Astrocyte of the spinal cord (primary cell): Measurements from ENCODE around the gene LRRC27.

Experiments
- DNase-seq: peaks from one replicate; pipeline ENCODE4 v3.0.0; 2011; ENCODE audit warnings: low read depth, low spot score
- H3K4me3 ChIP-seq: 2 replicates; pipeline ENCODE4 v1.5.1; 2011; ENCODE audit warnings: low read depth, mild to moderate bottlenecking, low read length, moderate library complexity
- in situ Hi-C: cut with HindIII; loops from 2 replicates; pipeline ENCODE4 v1.10.0; 2017; ENCODE audit warnings: low sequenced_read_pairs
- TF ChIP-seq, protein P1 (sequence below): IDR thresholded peaks from 2 replicates; pipeline ENCODE4 v1.5.1; 2012; ENCODE audit warnings: low read depth, mild to moderate bottlenecking, low read length, inconsistent platforms

The LRRC27 gene

GRCh38 chr10:132302421-132303310 lies 29.3 kb upstream of the LRRC27 start:
- in situ Hi-C loops: no loop called here
- no peak for DNase-seq
- TF ChIP-seq, protein P1, sequence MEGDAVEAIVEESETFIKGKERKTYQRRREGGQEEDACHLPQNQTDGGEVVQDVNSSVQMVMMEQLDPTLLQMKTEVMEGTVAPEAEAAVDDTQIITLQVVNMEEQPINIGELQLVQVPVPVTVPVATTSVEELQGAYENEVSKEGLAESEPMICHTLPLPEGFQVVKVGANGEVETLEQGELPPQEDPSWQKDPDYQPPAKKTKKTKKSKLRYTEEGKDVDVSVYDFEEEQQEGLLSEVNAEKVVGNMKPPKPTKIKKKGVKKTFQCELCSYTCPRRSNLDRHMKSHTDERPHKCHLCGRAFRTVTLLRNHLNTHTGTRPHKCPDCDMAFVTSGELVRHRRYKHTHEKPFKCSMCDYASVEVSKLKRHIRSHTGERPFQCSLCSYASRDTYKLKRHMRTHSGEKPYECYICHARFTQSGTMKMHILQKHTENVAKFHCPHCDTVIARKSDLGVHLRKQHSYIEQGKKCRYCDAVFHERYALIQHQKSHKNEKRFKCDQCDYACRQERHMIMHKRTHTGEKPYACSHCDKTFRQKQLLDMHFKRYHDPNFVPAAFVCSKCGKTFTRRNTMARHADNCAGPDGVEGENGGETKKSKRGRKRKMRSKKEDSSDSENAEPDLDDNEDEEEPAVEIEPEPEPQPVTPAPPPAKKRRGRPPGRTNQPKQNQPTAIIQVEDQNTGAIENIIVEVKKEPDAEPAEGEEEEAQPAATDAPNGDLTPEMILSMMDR: no peak
- no peak overlapping the region for H3K4me3 ChIP-seq

DNA sequence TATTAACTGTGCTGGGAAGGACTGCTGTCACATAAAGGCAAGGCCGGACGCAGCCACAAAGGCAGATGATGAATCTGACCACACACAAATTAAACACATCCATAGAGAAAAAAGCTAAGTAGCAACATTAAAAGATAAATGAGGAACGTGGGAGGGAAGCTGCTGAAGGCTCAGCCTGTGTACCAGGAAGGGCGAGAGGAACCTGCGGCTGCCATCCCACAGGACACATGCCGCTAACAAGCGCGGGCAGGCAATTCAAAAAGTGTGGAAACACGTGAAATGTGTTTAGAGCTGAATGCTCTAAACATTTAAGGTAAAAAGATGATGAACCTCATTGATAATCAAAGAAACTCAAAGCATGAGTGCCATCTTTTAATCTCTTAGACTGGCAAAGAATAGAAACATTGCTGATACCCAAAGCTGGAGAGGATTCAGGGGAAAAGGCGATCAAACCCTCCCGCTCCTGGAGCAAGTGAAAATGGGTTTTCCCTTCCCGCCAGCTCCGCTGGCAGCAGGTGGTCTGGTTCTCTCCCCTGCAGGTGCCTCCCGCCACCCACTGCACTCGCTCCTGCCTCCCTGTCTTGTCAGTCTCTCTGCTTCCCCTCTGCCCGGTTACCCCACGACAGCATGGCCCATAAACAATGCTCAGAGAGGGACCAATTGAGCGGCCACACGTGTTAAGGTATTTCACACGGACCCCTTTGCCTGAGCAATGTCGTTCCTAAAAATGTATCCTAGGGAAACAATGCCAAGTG lies 28.5 kb upstream of the LRRC27 start:
- in situ Hi-C loops: no loop called here
- no peak overlapping the region for H3K4me3 ChIP-seq
- TF ChIP-seq, protein P1: no peak
- no peak for DNase-seq

- no peak for DNase-seq
- TF ChIP-seq, protein P1: no peak
- in situ Hi-C loops: no loop called here
- H3K4me3 ChIP-seq: no peak overlapping the region
These were observed 27.1 kb upstream of the LRRC27 start for GRCh38 chr10:132304756-132305509.

DNA sequence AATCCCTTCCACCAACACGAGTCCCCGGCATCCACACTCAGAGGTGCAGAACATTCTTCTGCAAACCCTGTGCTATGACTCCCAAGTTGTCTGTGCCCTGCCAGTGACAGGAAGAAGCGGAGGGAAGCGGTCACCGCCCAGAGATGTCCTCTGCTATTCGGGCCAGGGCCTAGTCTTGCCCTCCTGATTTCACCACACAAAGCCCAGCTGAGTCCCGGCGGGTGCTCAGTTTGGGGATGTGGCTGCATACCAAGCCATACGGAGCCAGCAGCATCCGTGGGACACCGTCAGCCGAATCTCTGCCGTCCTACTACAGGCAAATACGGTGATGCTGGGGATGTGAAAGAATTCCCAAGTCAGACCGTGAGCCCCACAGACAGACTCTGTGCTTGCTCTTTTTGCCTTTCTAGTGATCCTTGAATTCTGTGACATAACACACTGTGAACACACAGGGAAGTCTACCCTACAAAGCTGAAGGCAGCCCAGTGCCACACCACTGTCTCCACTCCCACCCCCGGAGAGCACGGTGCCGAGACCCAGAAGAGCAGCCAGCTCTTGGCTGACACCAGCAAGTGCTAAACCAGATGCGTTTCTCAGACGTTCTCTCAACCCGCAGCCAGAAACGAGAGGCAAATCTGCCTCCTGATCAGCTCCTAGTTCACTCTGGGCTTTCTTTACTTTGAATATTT lies 26.2 kb upstream of the LRRC27 start:
- in situ Hi-C loops: no loop called here
- TF ChIP-seq, protein P1: no peak
- DNase-seq: no peak
- no peak overlapping the region for H3K4me3 ChIP-seq

DNA sequence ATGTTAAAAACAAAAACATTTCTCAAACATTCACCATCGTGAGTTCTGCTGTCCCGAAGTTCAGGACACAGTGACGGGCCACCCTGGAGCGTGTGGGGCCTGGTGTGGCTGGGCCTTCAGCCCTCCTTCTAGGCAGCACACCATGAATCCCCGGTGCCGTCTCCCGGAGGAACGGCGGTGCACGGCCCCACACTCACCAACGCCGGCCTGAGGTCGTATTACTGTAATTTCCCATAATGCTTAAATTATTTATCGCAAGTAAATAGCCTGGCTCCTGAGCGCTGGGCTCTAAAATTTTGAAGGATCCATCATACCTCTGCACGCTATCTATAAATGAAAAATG lies 25.7 kb upstream of the LRRC27 start:
- no peak overlapping the region for H3K4me3 ChIP-seq
- TF ChIP-seq, protein P1: no peak
- in situ Hi-C loops: no loop called here
- DNase-seq: no peak
